Ishikawa (cell line): Measurements from ENCODE around the gene CSF1.

ENCODE experiments used
- EP300 ChIP-seq: IDR thresholded peaks from 2 replicates; pipeline ENCODE4 v1.6.1; 2012; ENCODE audit warnings: borderline replicate concordance
- TCF12 ChIP-seq: IDR thresholded peaks from 2 replicates; pipeline ENCODE4 v1.6.1; 2012; ENCODE audit warnings: low read depth
- TEAD4 ChIP-seq: IDR thresholded peaks from 2 replicates; pipeline ENCODE4 v1.6.1; 2012

DNA sequence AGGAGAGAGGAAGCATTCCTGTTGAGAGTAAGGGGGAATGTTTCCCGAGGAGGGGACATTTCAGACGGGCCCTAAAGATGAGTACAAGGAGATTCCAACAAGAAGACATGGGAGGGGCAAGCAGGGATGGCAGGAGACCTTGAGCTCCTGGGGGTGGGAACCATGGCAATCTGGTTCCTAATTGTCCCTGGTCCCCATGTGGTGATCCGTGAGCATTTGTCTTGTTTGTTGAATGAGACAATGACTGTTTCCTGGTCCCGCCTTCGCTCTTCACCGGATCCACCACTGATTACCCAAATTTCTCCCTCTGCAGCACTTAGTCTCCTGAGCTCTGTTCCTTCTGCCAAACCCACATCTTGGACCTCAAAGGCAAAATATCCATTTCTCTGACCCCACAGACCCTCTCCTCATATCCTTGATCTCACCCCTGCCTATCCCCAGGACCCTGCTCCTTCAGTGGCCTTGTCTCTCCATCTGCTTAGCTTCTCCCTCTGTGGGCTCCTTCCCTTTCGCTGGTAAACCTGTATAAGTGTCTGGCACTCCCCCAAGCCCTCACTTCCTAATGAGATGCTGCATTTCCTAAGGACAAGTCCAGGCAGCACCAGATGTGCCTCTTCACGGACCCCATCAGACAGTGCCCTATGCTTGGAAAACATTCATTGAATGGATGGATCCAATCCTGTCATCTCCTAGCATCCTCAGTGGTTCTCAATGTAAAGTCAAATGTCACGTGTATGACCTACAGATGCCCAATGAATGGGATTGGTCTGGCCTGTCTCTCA is 8.3 kb upstream of the CSF1 start:
- TF ChIP-seq TEAD4 (no peak), TCF12 (no peak), EP300 (no peak)
